HepG2 (cell line): ENCODE measurements around the gene ZBTB48. TPM values are rescaled to one million over a fixed set of nuclear protein-coding genes. Genes with fewer than 3 reads are reported as not detected.

Experiments used
- ATAC-seq: fragments of 200-7000 bp; cut with Tn5 transposase; 3 replicates; pipeline ENCODE4 v1.9.1; 2020; ENCODE audit warnings: mild to moderate bottlenecking, moderate library complexity
- BruUV-seq: library from RNA; stranded (reverse); fragments of 400-500 nt; replicated peaks from 2 replicates; lab custom pipeline; 2021; lab: Mats Ljungman, UMichigan
- CTCF ChIA-PET: fragments of 300-600 bp; formaldehyde crosslinking; extraction: SDS; loops from one replicate; lab custom pipeline; 2021; ENCODE audit warnings: low total read pairs, inconsistent platforms, low intra/inter-chr PET ratio; lab: Yijun Ruan, JAX
- POLR2A ChIA-PET: fragments of 350-600 bp; sonication (Branson Sonifier 250); formaldehyde crosslinking; loops from one replicate; lab custom pipeline; 2020; ENCODE audit warnings: antibody characterized with exemption, inconsistent platforms; lab: Yijun Ruan, JAX
- DNase-seq: peaks from one replicate; pipeline ENCODE4 v3.0.0-alpha.2; 2015; ENCODE audit warnings: low spot score
- FAIRE-seq: peaks from 3 replicates; lab custom pipeline; 2011; peaks lifted over from hg19 to GRCh38; lab: Jason Lieb, UNC
- H2AFZ ChIP-seq: one replicate; pipeline ENCODE4 v1.6.1; 2011; ENCODE audit warnings: low read length, inconsistent platforms
- H3K27ac ChIP-seq: fragments of 300-600 bp; 3 replicates; pipeline ENCODE4 v1.8.0; 2011; ENCODE audit warnings: mixed run types, mild to moderate bottlenecking, mixed read lengths, low read length, inconsistent platforms; ENCODE audit not compliant: insufficient read depth; ENCODE audit errors: extremely low read length
- H3K27me3 ChIP-seq, 2 experiments: fragments of 200-600 bp in 1 of 2; 2 replicates in 1 of 2; 3 replicates in 1 of 2; pipeline versions ENCODE4 v1.6.0 to v1.8.0; 2011; ENCODE audit warnings: low read length in 2 of 2, mild to moderate bottlenecking in 2 of 2, moderate library complexity in 2 of 2, inconsistent platforms in 1 of 2; ENCODE audit not compliant: insufficient read depth in 2 of 2, control insufficient read depth in 1 of 2
- H3K36me3 ChIP-seq, 2 experiments: fragments of 200-600 bp in 1 of 2; replicated peaks in 1 of 2; 2 replicates in 1 of 2; 3 replicates in 1 of 2; pipeline versions ENCODE4 v1.5.1 to v1.8.0; 2011; ENCODE audit warnings: low read length in 2 of 2, inconsistent platforms in 1 of 2; ENCODE audit not compliant: insufficient read depth in 2 of 2, control insufficient read depth in 1 of 2
- H3K4me1 ChIP-seq: 2 replicates; pipeline ENCODE4 v1.5.1; 2012; ENCODE audit warnings: low read length, inconsistent platforms; ENCODE audit not compliant: insufficient read depth
- H3K4me2 ChIP-seq: 2 replicates; pipeline ENCODE4 v1.6.0; 2011; ENCODE audit warnings: low read depth, low read length, inconsistent platforms
- H3K4me3 ChIP-seq, 3 experiments: fragments of 200-600 bp in 1 of 3; sonication (generic), shearing (Covaris generic) in 1 of 3; replicated peaks in 1 of 3; 2 replicates each; pipeline ENCODE4 v1.5.1; 2011 to 2016; ENCODE audit warnings: low read length in 3 of 3, inconsistent platforms in 2 of 3, low read depth in 2 of 3, mild to moderate bottlenecking in 2 of 3, control low read depth in 1 of 3, mixed read lengths in 1 of 3; ENCODE audit not compliant: insufficient read depth in 1 of 3
- H3K79me2 ChIP-seq: one replicate; pipeline ENCODE4 v1.6.1; 2011; ENCODE audit warnings: low read length, inconsistent platforms; ENCODE audit not compliant: insufficient read depth
- H3K9ac ChIP-seq: 2 replicates; pipeline ENCODE4 v1.6.0; 2011; ENCODE audit warnings: mild to moderate bottlenecking, low read depth, low read length, inconsistent platforms; ENCODE audit not compliant: insufficient read depth
- H3K9me3 ChIP-seq: 2 replicates; pipeline ENCODE4 v1.5.1; 2012; ENCODE audit warnings: mild to moderate bottlenecking, low read length
- H4K20me1 ChIP-seq: 2 replicates; pipeline ENCODE4 v1.6.0; 2011; ENCODE audit warnings: inconsistent platforms, mild to moderate bottlenecking, low read length, moderate library complexity; ENCODE audit not compliant: insufficient read depth
- CCAR2 ChIP-seq: fragments of 200-400 bp; formaldehyde crosslinking; optimal IDR thresholded peaks from 2 replicates; pipeline ENCODE3; 2018; ENCODE audit warnings: low read depth, mild to moderate bottlenecking, low read length, moderate library complexity
- DNMT1 ChIP-seq: sonication (generic); formaldehyde crosslinking; IDR thresholded peaks from 2 replicates; pipeline ENCODE4 v1.5.1; 2020; ENCODE audit warnings: mild to moderate bottlenecking, missing genetic modification reagents
- GATAD1 ChIP-seq: IDR thresholded peaks from 2 replicates; pipeline ENCODE4 v1.6.1; 2016; ENCODE audit warnings: missing genetic modification reagents, missing compliant biosample characterization
- ISX ChIP-seq: sonication (generic); formaldehyde crosslinking; conservative IDR thresholded peaks from 2 replicates; pipeline ENCODE4 v1.5.0; 2020; ENCODE audit warnings: missing genetic modification reagents
- ZBTB43 ChIP-seq: sonication (generic); formaldehyde crosslinking; conservative IDR thresholded peaks from 2 replicates; pipeline ENCODE4 v1.4.0; 2020; ENCODE audit warnings: missing genetic modification reagents
- ZC3H4 ChIP-seq: sonication (generic); formaldehyde crosslinking; IDR thresholded peaks from 2 replicates; pipeline ENCODE4 v1.4.0; 2020; ENCODE audit warnings: missing genetic modification reagents, borderline replicate concordance
- ZMAT3 ChIP-seq: sonication (generic); formaldehyde crosslinking; conservative IDR thresholded peaks from 2 replicates; pipeline ENCODE4 v1.7.0; 2021; ENCODE audit warnings: missing genetic modification reagents
- ZNF20 ChIP-seq: sonication (generic); formaldehyde crosslinking; IDR thresholded peaks from 2 replicates; pipeline ENCODE4 v1.4.0; 2020; ENCODE audit warnings: mild to moderate bottlenecking, moderate library complexity, missing genetic modification reagents
- ZNF33B ChIP-seq: sonication (generic); formaldehyde crosslinking; IDR thresholded peaks from 2 replicates; pipeline ENCODE4 v1.5.1; 2020; ENCODE audit warnings: mild to moderate bottlenecking, missing genetic modification reagents
- ZNF460 ChIP-seq: sonication (generic); formaldehyde crosslinking; IDR thresholded peaks from 2 replicates; pipeline ENCODE4 v1.5.1; 2020; ENCODE audit warnings: missing genetic modification reagents, mild to moderate bottlenecking, borderline replicate concordance
- ZNF572 ChIP-seq: sonication (generic); formaldehyde crosslinking; IDR thresholded peaks from 2 replicates; pipeline ENCODE4 v1.5.1; 2020; ENCODE audit warnings: mild to moderate bottlenecking, missing genetic modification reagents
- ZNF619 ChIP-seq: sonication (generic); formaldehyde crosslinking; IDR thresholded peaks from 2 replicates; pipeline ENCODE4 v1.4.0; 2020; ENCODE audit warnings: mild to moderate bottlenecking, missing genetic modification reagents
- ZNF709 ChIP-seq: sonication (generic); formaldehyde crosslinking; IDR thresholded peaks from 2 replicates; pipeline ENCODE4 v1.5.0; 2020; ENCODE audit warnings: mild to moderate bottlenecking, missing genetic modification reagents
- ZNF720 ChIP-seq: sonication (generic); formaldehyde crosslinking; IDR thresholded peaks from 2 replicates; pipeline ENCODE4 v1.4.0; 2020; ENCODE audit warnings: missing genetic modification reagents
- ZNF878 ChIP-seq: sonication (generic); formaldehyde crosslinking; IDR thresholded peaks from 2 replicates; pipeline ENCODE4 v1.8.1; 2023; ENCODE audit warnings: mild to moderate bottlenecking, missing genetic modification reagents, moderate library complexity
- WGBS: methylation state at CpG from one replicate; pipeline ENCODE4 v1.1.6; 2017; ENCODE audit warnings: low lambda C conversion rate; 5-methylcytosine and 5-hydroxymethylcytosine counted together
- in situ Hi-C: cut with HindIII; loops from 2 replicates; pipeline ENCODE4 v1.10.0; 2017; ENCODE audit warnings: low pct_unique_long_range_greater_than_20kb; ENCODE audit not compliant: extremely low pct_ligation_motif_present
- intact Hi-C: fragments of 100-400 bp; cut with micrococcal nuclease; formaldehyde crosslinking; loops from one replicate; pipeline ENCODE4 v1.10.0; 2022; ENCODE audit not compliant: unreplicated experiment
- polyA plus RNA-seq, 8 experiments: library from polyadenylated mRNA; depleted of rRNA in 3 of 8; stranded (reverse) in 7 of 8; unstranded in 1 of 8; fragments of >200 nt; fragmentation: Illumina TruSeq in 4 of 8; extraction: Trizol in 4 of 8; gene quantifications; 2 replicates each; pipeline versions ENCODE4 v1.2.1 to v1.2.3, GENCODE V29; 2011 to 2016; ENCODE audit warnings: low read depth in 4 of 8, missing spikeins in 1 of 8, mixed read lengths in 1 of 8; ENCODE audit not compliant: insufficient read depth in 1 of 8
- total RNA-seq, 5 experiments: library from RNA; depleted of rRNA; stranded (reverse); fragments of >200 nt; fragmentation: Illumina TruSeq; extraction: Trizol; gene quantifications; 2 replicates each; pipeline ENCODE4 v1.2.3, GENCODE V29; 2016; ENCODE audit warnings: low read depth in 1 of 5

The ZBTB48 gene
- total and polyA plus RNA-seq, 2 of the 13 experiments (the other 11 are each of a cell fraction or from before 2014, with no cell fraction given) = 13.0 to 17.1 TPM

GRCh38 chr1:6560267-6560666 lies 19.5 kb upstream of the ZBTB48 start:
- no peaks in the 10 kb centered on the region for H4K20me1 ChIP-seq
- no peak overlapping the region for H3K9ac ChIP-seq
- H3K36me3 ChIP-seq = no peaks in the 10 kb centered on the region
- no peak overlapping the region for H3K27ac ChIP-seq
- no TSS peak for BruUV-seq
- H2AFZ ChIP-seq = no peak overlapping the region
- no peak overlapping the region for H3K4me3 ChIP-seq
- no peaks in the 10 kb centered on the region for H3K9me3 ChIP-seq
- TF ChIP-seq ZBTB43 = no peak
- H3K4me1 ChIP-seq = peaks cover 22% of the 10 kb centered on the region
- intact Hi-C loops = no loop called here
- no peak for ATAC-seq
- H3K4me2 ChIP-seq = no peak overlapping the region
- ChIA-PET CTCF (no interaction called here), POLR2A (no interaction called here)
- H3K27me3 ChIP-seq = peaks cover 1 to 30% of the 10 kb centered on the region in 2 experiments; a peak in 3 of 5 replicates
- 79% methylated on average over 9 of the region's 9 CpGs for WGBS
- no peak for FAIRE-seq
- in situ Hi-C loops = no loop called here
- H3K79me2 ChIP-seq = no peaks in the 10 kb centered on the region
- no peak for DNase-seq

GRCh38 chr1:6569033-6569432 lies 10.8 kb upstream of the ZBTB48 start:
- H3K9ac ChIP-seq = no peak overlapping the region
- no peaks in the 10 kb centered on the region for H4K20me1 ChIP-seq
- no peaks in the 10 kb centered on the region for H3K9me3 ChIP-seq
- peak overlapping the region; percentile 42 for H2AFZ ChIP-seq
- in situ Hi-C loops (no loop called here), intact Hi-C loops (no loop called here)
- H3K4me2 ChIP-seq = peak overlapping the region; percentile 47; the same call in 1 of the 2 replicates
- TF ChIP-seq ZNF572 (no peak), GATAD1 (CRISPR knock-in tag) (no peak), ZNF460 (CRISPR knock-in tag) (no peak), ZNF20 (CRISPR knock-in tag) (no peak), ZNF878 (no peak), ZMAT3 (CRISPR knock-in tag) (no peak), CCAR2 (no peak), ZC3H4 (CRISPR knock-in tag) (no peak), ZNF709 (CRISPR knock-in tag) (no peak), ZNF33B (CRISPR knock-in tag) (no peak), DNMT1 (CRISPR knock-in tag) (no peak), ZNF619 (CRISPR knock-in tag) (no peak), ZNF720 (CRISPR knock-in tag) (no peak), ISX (CRISPR knock-in tag) (no peak)
- POLR2A ChIA-PET = interaction anchor here (1.6 kb wide), 1 partner anchor 11 kb away, joined by 6 read pairs; the partner anchor contains the start of gene ZBTB48
- no peak overlapping the region for H3K4me3 ChIP-seq
- peaks cover 1 to 25% of the 10 kb centered on the region in 2 experiments; a peak in 3 of 5 replicates for H3K27me3 ChIP-seq
- CTCF ChIA-PET = no interaction called here
- WGBS = 58% methylated on average over 11 of the region's 11 CpGs
- DNase-seq (no peak), FAIRE-seq (no peak), ATAC-seq (no peak)
- H3K4me1 ChIP-seq = peaks cover 20% of the 10 kb centered on the region
- no peaks in the 10 kb centered on the region for H3K79me2 ChIP-seq
- H3K27ac ChIP-seq = no peak overlapping the region
- no TSS peak for BruUV-seq
- no peaks in the 10 kb centered on the region for H3K36me3 ChIP-seq
